CD8-positive, alpha-beta memory T cell (primary cell): ENCODE measurements around the gene L1CAM. TPM values are rescaled to one million over a fixed set of nuclear protein-coding genes. Genes with fewer than 3 reads are reported as not detected.
A peak's percentile ranks its signal among the peaks of the same experiment; 100 is the strongest.

Experiments
- CTCF ChIA-PET: fragments of 350-600 bp; sonication (Branson Sonifier 250); formaldehyde crosslinking; loops from one replicate; lab custom pipeline; 2021; ENCODE audit warnings: antibody characterized with exemption; lab: Charles Lee
- POLR2A ChIA-PET: fragments of 350-600 bp; sonication (Branson Sonifier 250); formaldehyde crosslinking; loops from one replicate; lab custom pipeline; 2021; ENCODE audit warnings: antibody characterized with exemption; lab: Charles Lee
- DNase-seq, 5 donors: peaks; one replicate each; pipeline versions ENCODE4 v3.0.0 to v3.0.0-alpha.2; 2020 to 2022; ENCODE audit warnings: mixed read lengths in 1 of 5
- H3K27ac ChIP-seq: one replicate; pipeline ENCODE4 v1.7.0; 2013; ENCODE audit warnings: low read depth, mild to moderate bottlenecking, low read length, moderate library complexity
- H3K27me3 ChIP-seq: 2 replicates; pipeline ENCODE4 v1.7.0; 2013; ENCODE audit warnings: low read length, mild to moderate bottlenecking; ENCODE audit not compliant: insufficient read depth, poor library complexity, severe bottlenecking
- H3K36me3 ChIP-seq: 2 replicates; pipeline ENCODE4 v1.7.0; 2013; ENCODE audit warnings: mild to moderate bottlenecking, low read length, moderate library complexity; ENCODE audit not compliant: insufficient read depth
- H3K4me1 ChIP-seq: 2 replicates; pipeline ENCODE4 v1.7.0; 2013; ENCODE audit warnings: mild to moderate bottlenecking, low read length, moderate library complexity; ENCODE audit not compliant: insufficient read depth
- H3K4me3 ChIP-seq: 2 replicates; pipeline ENCODE4 v1.7.0; 2013; ENCODE audit warnings: mild to moderate bottlenecking, low read length
- H3K9me3 ChIP-seq: 2 replicates; pipeline ENCODE4 v1.7.0; 2013; ENCODE audit warnings: mild to moderate bottlenecking, low read length
- H3K27ac Mint-ChIP-seq, 8 donors: one replicate each; pipeline ENCODE4 v1.8.0; 2020 to 2021; ENCODE audit warnings: mixed read lengths in 8 of 8, mild to moderate bottlenecking in 6 of 8, inconsistent platforms in 3 of 8, moderate library complexity in 3 of 8
- H3K27me3 Mint-ChIP-seq, 2 donors: one replicate each; pipeline ENCODE4 v1.8.0; 2020 to 2021; ENCODE audit warnings: mixed read lengths in 2 of 2, mild to moderate bottlenecking in 1 of 2, moderate library complexity in 1 of 2
- H3K36me3 Mint-ChIP-seq, 3 donors: one replicate each; pipeline ENCODE4 v1.8.0; 2020 to 2021; ENCODE audit warnings: mixed read lengths in 3 of 3, inconsistent platforms in 1 of 3, mild to moderate bottlenecking in 1 of 3
- H3K4me1 Mint-ChIP-seq, 3 donors: one replicate each; pipeline ENCODE4 v1.8.0; 2020 to 2021; ENCODE audit warnings: mixed read lengths in 3 of 3, inconsistent platforms in 1 of 3, mild to moderate bottlenecking in 1 of 3
- H3K4me3 Mint-ChIP-seq, 7 donors: one replicate each; pipeline ENCODE4 v1.8.0; 2020 to 2021; ENCODE audit warnings: mixed read lengths in 7 of 7, mild to moderate bottlenecking in 6 of 7, moderate library complexity in 4 of 7, inconsistent platforms in 2 of 7
- H3K9me3 Mint-ChIP-seq, 5 donors: one replicate each; pipeline ENCODE4 v1.8.0; 2020 to 2022; ENCODE audit warnings: mixed read lengths in 5 of 5, mild to moderate bottlenecking in 3 of 5, moderate library complexity in 2 of 5, inconsistent platforms in 1 of 5
- polyA plus RNA-seq: library from polyadenylated mRNA; unstranded; fragments of 300-500 nt; fragmentation: Illumina TruSeq; gene quantifications from one replicate; pipeline ENCODE4 v1.2.3, GENCODE V29; 2021
- total RNA-seq, 2 experiments: library from RNA; stranded (reverse); gene quantifications; one replicate each; pipeline ENCODE4 v1.2.3, GENCODE V29; 2021

Gene L1CAM
- total and polyA plus RNA-seq, 3 experiments from 2014 or later = 0.38 to 0.79 (median 0.62) TPM

GRCh38 chrX:153926858-153927671 lies 41.1 kb upstream of the L1CAM start:
- peaks cover 51 to 71% (median 55%) of the 10 kb centered on the region in 3 donors for H3K4me1 Mint-ChIP-seq
- POLR2A ChIA-PET = interaction anchor here (0.9 to 3.4 kb wide), 12 partner anchors 9 to 563 kb away, joined by 3 to 27 read pairs (median 4); partner anchors contain the start of genes HCFC1, IDH3G, NAA10 and SSR4
- H3K27ac Mint-ChIP-seq = peak overlapping the region; percentile 91 to 100 (median 99)
- Histone ChIP-seq H3K4me3 (peak overlapping the region; percentile 86), H3K4me1 (peaks cover 14% of the 10 kb centered on the region), H3K9me3 (no peaks in the 10 kb centered on the region), H3K27ac (peak overlapping the region; percentile 91), H3K27me3 (no peaks in the 10 kb centered on the region), H3K36me3 (no peaks in the 10 kb centered on the region)
- H3K4me3 Mint-ChIP-seq = peak overlapping the region; percentile 89 to 95 (median 91)
- peaks cover 0 to 3% (median 0%) of the 10 kb centered on the region in 5 donors for H3K9me3 Mint-ChIP-seq
- CTCF ChIA-PET = interaction anchor here (0.8 to 10.5 kb wide), 11 partner anchors 16 to 442 kb away, joined by 3 to 230 read pairs (median 3); partner anchors contain the start of genes HCFC1 and RENBP
- H3K27me3 Mint-ChIP-seq = no peaks in the 10 kb centered on the region
- peaks cover 3 to 34% (median 4%) of the 10 kb centered on the region in 3 donors for H3K36me3 Mint-ChIP-seq
- DNase-seq = peak; percentile 69 to 90 (median 86)

- Mint-ChIP-seq H3K27ac (peak overlapping the region; percentile 91 to 100 (median 99)), H3K4me3 (peak overlapping the region; percentile 89 to 95 (median 91)), H3K36me3 (peaks cover 2 to 29% (median 3%) of the 10 kb centered on the region in 3 donors), H3K27me3 (no peaks in the 10 kb centered on the region), H3K4me1 (peaks cover 54 to 72% (median 56%) of the 10 kb centered on the region in 3 donors), H3K9me3 (peaks cover 0 to 3% (median 0%) of the 10 kb centered on the region in 5 donors)
- H3K4me3 ChIP-seq = peak overlapping the region; percentile 86
- CTCF ChIA-PET = interaction anchor here (0.8 to 10.5 kb wide), 8 partner anchors 21 to 443 kb away, joined by 3 to 230 read pairs (median 3); partner anchors contain the start of gene RENBP
- DNase-seq = no peak
- H3K27ac ChIP-seq = peak overlapping the region; percentile 91
- POLR2A ChIA-PET = interaction anchor here (0.9 to 3.4 kb wide), 10 partner anchors 9 to 563 kb away, joined by 3 to 27 read pairs (median 4); partner anchors contain the start of genes HCFC1, IDH3G, NAA10 and SSR4
- no peaks in the 10 kb centered on the region for H3K9me3 ChIP-seq
- no peaks in the 10 kb centered on the region for H3K27me3 ChIP-seq
- H3K4me1 ChIP-seq = peaks cover 19% of the 10 kb centered on the region
- H3K36me3 ChIP-seq = no peaks in the 10 kb centered on the region
Measured at GRCh38 chrX:153926552-153926857, 40.5 kb upstream of the L1CAM start.

- Mint-ChIP-seq H3K4me1 (peaks cover 51 to 68% (median 53%) of the 10 kb centered on the region in 3 donors), H3K4me3 (peak within 1 kb of the TSS; percentile 89 to 96 (median 92)), H3K27me3 (no peaks in the 10 kb centered on the region), H3K9me3 (peaks cover 0 to 3% (median 0%) of the 10 kb centered on the region in 5 donors), H3K27ac (peak within 1 kb of the TSS; percentile 91 to 100 (median 99)), H3K36me3 (peaks cover 0 to 24% (median 0%) of the 10 kb centered on the region in 3 donors)
- ChIA-PET POLR2A (interaction anchor here (0.9 to 3.4 kb wide), 14 partner anchors 10 to 564 kb away, joined by 3 to 27 read pairs (median 5); partner anchors contain the start of genes HCFC1, IDH3G, NAA10 and SSR4), CTCF (interaction anchor here (0.9 to 10.5 kb wide), 10 partner anchors 8 to 443 kb away, joined by 3 to 230 read pairs (median 3); partner anchors contain the start of genes HCFC1, IDH3G, RENBP and SSR4)
- Histone ChIP-seq H3K27me3 (no peaks in the 10 kb centered on the region), H3K4me1 (peaks cover 21% of the 10 kb centered on the region), H3K9me3 (no peaks in the 10 kb centered on the region), H3K4me3 (peak within 1 kb of the TSS; percentile 86), H3K27ac (peak within 1 kb of the TSS; percentile 91), H3K36me3 (no peaks in the 10 kb centered on the region)
- DNase-seq = peak; percentile 34 to 64 (median 47)
Measured at GRCh38 chrX:153925739-153926551, 40.0 kb upstream of the L1CAM start, which contains the start of gene ARHGAP4. TSS of gene ARHGAP4 (minus strand) at chrX:153926264. CDS start at chrX:153926202, 62 bp downstream.

- Mint-ChIP-seq H3K4me1 (peaks cover 51 to 68% (median 52%) of the 10 kb centered on the region in 3 donors), H3K27ac (peak overlapping the region; percentile 90 to 98 (median 96))
- POLR2A ChIA-PET = interaction anchor here (0.9 to 3.1 kb wide), 8 partner anchors 10 to 564 kb away, joined by 3 to 17 read pairs (median 5); partner anchors contain the start of genes HCFC1, IDH3G, NAA10 and SSR4
Measured at GRCh38 chrX:153925387-153925738, 39.4 kb upstream of the L1CAM start.

GRCh38 chrX:153924149-153924861 lies 38.3 kb upstream of the L1CAM start:
- Histone ChIP-seq H3K27me3 (no peaks in the 10 kb centered on the region), H3K9me3 (no peaks in the 10 kb centered on the region), H3K27ac (peak overlapping the region; percentile 91), H3K4me3 (peak overlapping the region; percentile 67), H3K4me1 (peaks cover 19% of the 10 kb centered on the region), H3K36me3 (no peaks in the 10 kb centered on the region)
- Mint-ChIP-seq H3K9me3 (peaks cover 0 to 3% (median 0%) of the 10 kb centered on the region in 5 donors), H3K36me3 (peaks cover 0 to 26% (median 0%) of the 10 kb centered on the region in 3 donors), H3K27ac (peak overlapping the region; percentile 90 to 98 (median 96)), H3K4me1 (peaks cover 49 to 65% (median 51%) of the 10 kb centered on the region in 3 donors), H3K27me3 (peaks cover 0 to 2% of the 10 kb centered on the region in 2 donors), H3K4me3 (peak overlapping the region; percentile 89 to 96 (median 92))
- peak; percentile 26 to 71 (median 44) for DNase-seq
- ChIA-PET CTCF (interaction anchor here (0.7 to 10.5 kb wide), 5 partner anchors 9 to 25 kb away, joined by 3 to 230 read pairs (median 5); partner anchors contain the start of genes NAA10 and RENBP), POLR2A (interaction anchor here (0.6 to 3.1 kb wide), 7 partner anchors 12 to 130 kb away, joined by 4 to 17 read pairs (median 6); partner anchors contain the start of genes IDH3G, NAA10 and SSR4)

More at GRCh38 chrX:153925387-153925738, 39.4 kb upstream of the L1CAM start:
- H3K4me1 ChIP-seq = peaks cover 21% of the 10 kb centered on the region
- H3K36me3 ChIP-seq = no peaks in the 10 kb centered on the region
- Mint-ChIP-seq H3K27me3 (no peaks in the 10 kb centered on the region), H3K9me3 (peaks cover 0 to 3% (median 0%) of the 10 kb centered on the region in 5 donors), H3K36me3 (peaks cover 0 to 20% (median 0%) of the 10 kb centered on the region in 3 donors), H3K4me3 (peak overlapping the region; percentile 89 to 96 (median 92))
- no peaks in the 10 kb centered on the region for H3K9me3 ChIP-seq
- H3K27me3 ChIP-seq = no peaks in the 10 kb centered on the region
- CTCF ChIA-PET = interaction anchor here (0.9 to 10.5 kb wide), 6 partner anchors 9 to 238 kb away, joined by 3 to 230 read pairs (median 3); partner anchors contain the start of genes HCFC1, IDH3G, RENBP and SSR4
- DNase-seq = peak in 1 of 5 donors; percentile 47
- peak overlapping the region; percentile 67 for H3K4me3 ChIP-seq
- peak overlapping the region; percentile 91 for H3K27ac ChIP-seq

- CTCF ChIA-PET = interaction anchor here (0.6 to 10.5 kb wide), 7 partner anchors 12 to 116 kb away, joined by 3 to 230 read pairs (median 4); partner anchors contain the start of genes NAA10 and RENBP
- Histone ChIP-seq H3K4me3 (no peak overlapping the region), H3K4me1 (peaks cover 14% of the 10 kb centered on the region)
Measured at GRCh38 chrX:153922932-153923857, 37.2 kb upstream of the L1CAM start.

More at GRCh38 chrX:153922932-153923857, 37.2 kb upstream of the L1CAM start:
- H3K36me3 ChIP-seq = no peaks in the 10 kb centered on the region
- H3K27me3 ChIP-seq = no peaks in the 10 kb centered on the region
- DNase-seq = no peak
- Mint-ChIP-seq H3K4me3 (peak overlapping the region; percentile 89 to 96 (median 92)), H3K4me1 (peaks cover 38 to 54% (median 43%) of the 10 kb centered on the region in 3 donors), H3K36me3 (peaks cover 0 to 34% (median 0%) of the 10 kb centered on the region in 3 donors), H3K27ac (peak overlapping the region; percentile 55 to 98 (median 96)), H3K27me3 (peaks cover 0 to 2% of the 10 kb centered on the region in 2 donors), H3K9me3 (peaks cover 0 to 3% (median 0%) of the 10 kb centered on the region in 5 donors)
- H3K27ac ChIP-seq = no peak overlapping the region
- no peaks in the 10 kb centered on the region for H3K9me3 ChIP-seq
- POLR2A ChIA-PET = interaction anchor here (1.1 to 3.1 kb wide), 5 partner anchors 13 to 26 kb away, joined by 4 to 17 read pairs (median 5); partner anchors contain the start of gene NAA10
